ENCODE measurements around the gene DYNC1H1.

DNA sequence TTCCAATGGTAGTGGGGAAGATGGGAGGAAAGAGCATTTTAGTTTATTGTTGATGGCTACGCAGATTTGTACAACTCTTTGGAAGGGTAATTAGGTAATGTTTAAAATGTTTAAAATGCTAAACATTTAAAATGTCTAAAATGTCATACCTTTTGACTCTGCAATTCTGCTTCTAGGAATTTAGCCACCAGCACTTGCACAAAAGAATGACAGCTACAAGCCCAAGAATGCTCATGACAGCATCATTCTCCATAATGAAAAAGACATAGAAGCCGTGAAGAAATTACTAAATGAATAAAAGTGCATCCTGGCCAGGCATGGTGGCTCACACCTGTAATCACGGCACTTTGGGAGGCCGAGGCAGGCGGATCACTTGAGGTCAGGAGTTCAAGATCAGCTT, 19.9 kb upstream of the DYNC1H1 start:
- TF ChIP-seq, protein P1, sequence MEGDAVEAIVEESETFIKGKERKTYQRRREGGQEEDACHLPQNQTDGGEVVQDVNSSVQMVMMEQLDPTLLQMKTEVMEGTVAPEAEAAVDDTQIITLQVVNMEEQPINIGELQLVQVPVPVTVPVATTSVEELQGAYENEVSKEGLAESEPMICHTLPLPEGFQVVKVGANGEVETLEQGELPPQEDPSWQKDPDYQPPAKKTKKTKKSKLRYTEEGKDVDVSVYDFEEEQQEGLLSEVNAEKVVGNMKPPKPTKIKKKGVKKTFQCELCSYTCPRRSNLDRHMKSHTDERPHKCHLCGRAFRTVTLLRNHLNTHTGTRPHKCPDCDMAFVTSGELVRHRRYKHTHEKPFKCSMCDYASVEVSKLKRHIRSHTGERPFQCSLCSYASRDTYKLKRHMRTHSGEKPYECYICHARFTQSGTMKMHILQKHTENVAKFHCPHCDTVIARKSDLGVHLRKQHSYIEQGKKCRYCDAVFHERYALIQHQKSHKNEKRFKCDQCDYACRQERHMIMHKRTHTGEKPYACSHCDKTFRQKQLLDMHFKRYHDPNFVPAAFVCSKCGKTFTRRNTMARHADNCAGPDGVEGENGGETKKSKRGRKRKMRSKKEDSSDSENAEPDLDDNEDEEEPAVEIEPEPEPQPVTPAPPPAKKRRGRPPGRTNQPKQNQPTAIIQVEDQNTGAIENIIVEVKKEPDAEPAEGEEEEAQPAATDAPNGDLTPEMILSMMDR (IDR thresholded peaks at IDR 0.05; ENCODE audit: low read depth, low read length, poor library complexity, severe bottlenecking), result no peak
- TF ChIP-seq EZH2phosphoT487 (IDR thresholded peaks at IDR 0.05; ENCODE audit: borderline replicate concordance, low read length), result no peak
